Kidney epithelial cell (primary cell): ENCODE measurements around the gene TNFRSF8. TPM values are rescaled to one million over a fixed set of nuclear protein-coding genes. Genes with fewer than 3 reads are reported as not detected.
A peak's percentile ranks its signal among the peaks of the same experiment; 100 is the strongest.
"Not testable (repeated sequence)": the region's sequence is repeated elsewhere in the genome, so short reads cannot be mapped to it uniquely, and the experiment has no call there.

ENCODE experiments used
- DNase-seq: peaks from one replicate; pipeline ENCODE4 v3.0.0-alpha.2; 2010; ENCODE audit warnings: low read depth
- H3K27me3 ChIP-seq: 2 replicates; pipeline ENCODE4 v1.6.0; 2011; ENCODE audit warnings: low read length; ENCODE audit not compliant: control insufficient read depth, insufficient read depth
- H3K36me3 ChIP-seq: 2 replicates; pipeline ENCODE4 v1.5.1; 2011; ENCODE audit warnings: low read length; ENCODE audit not compliant: control insufficient read depth, insufficient read depth
- H3K4me3 ChIP-seq: 2 replicates; pipeline ENCODE4 v1.5.1; 2011; ENCODE audit warnings: low read depth, mild to moderate bottlenecking, control low read depth, low read length
- total RNA-seq: library from RNA; depleted of rRNA; stranded (reverse); fragments of >200 nt; gene quantifications from 2 replicates; pipeline ENCODE4 v1.2.3, GENCODE V29; 2015
- TF ChIP-seq, protein P1 (sequence below): IDR thresholded peaks from 2 replicates; pipeline ENCODE4 v1.5.1; 2011; ENCODE audit warnings: mild to moderate bottlenecking, moderate library complexity, low read length, control low read depth, inconsistent platforms; ENCODE audit not compliant: insufficient read depth, poor library complexity, severe bottlenecking

The TNFRSF8 gene
- total RNA-seq, 1 donor from 2014 or later = 0.21 TPM

DNA sequence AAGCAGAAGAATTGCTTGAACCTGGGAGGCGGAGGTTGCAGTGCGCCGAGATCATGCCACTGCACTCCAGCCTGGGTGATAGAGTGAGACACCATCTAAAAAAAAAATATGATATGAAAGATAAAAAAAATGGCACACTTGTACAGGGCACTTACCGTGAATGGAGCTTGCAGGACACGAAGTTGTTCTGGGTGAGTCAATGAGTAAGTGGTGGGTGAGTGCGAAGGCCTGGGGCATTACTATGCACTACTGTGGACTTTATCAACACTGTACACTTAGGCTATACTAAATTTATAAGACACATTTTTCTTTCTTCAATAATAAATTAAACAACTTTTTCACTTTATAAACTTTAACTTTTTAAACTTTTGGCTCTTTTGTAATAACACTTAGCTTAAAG lies 37.0 kb downstream of the TNFRSF8 start:
- peaks cover 13% of the 10 kb centered on the region for H3K27me3 ChIP-seq
- no peak overlapping the region for H3K4me3 ChIP-seq
- TF ChIP-seq, protein P1, sequence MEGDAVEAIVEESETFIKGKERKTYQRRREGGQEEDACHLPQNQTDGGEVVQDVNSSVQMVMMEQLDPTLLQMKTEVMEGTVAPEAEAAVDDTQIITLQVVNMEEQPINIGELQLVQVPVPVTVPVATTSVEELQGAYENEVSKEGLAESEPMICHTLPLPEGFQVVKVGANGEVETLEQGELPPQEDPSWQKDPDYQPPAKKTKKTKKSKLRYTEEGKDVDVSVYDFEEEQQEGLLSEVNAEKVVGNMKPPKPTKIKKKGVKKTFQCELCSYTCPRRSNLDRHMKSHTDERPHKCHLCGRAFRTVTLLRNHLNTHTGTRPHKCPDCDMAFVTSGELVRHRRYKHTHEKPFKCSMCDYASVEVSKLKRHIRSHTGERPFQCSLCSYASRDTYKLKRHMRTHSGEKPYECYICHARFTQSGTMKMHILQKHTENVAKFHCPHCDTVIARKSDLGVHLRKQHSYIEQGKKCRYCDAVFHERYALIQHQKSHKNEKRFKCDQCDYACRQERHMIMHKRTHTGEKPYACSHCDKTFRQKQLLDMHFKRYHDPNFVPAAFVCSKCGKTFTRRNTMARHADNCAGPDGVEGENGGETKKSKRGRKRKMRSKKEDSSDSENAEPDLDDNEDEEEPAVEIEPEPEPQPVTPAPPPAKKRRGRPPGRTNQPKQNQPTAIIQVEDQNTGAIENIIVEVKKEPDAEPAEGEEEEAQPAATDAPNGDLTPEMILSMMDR = no peak
- DNase-seq = no peak
- H3K36me3 ChIP-seq = no peaks in the 10 kb centered on the region

DNA sequence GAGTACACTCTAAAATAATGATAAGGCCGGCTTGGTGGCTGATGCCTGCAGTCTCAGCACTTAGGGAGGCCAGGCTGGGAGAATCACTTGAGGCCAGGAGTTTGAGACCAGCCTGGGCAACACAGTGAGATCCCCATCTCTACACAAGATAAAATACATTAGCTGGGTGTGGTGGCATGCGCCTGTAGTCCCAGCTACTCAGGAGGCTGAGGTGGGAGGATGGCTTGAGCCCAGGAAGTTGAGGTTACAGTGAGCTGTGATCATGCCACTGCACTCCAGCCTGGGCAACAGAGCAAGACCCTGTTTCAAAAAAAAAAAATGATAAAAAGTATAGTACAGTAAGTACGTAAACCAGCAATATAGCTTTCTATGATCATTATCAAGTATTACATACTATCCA lies 38.0 kb downstream of the TNFRSF8 start:
- DNase-seq, H3K36me3 ChIP-seq, H3K4me3 ChIP-seq: not testable (repeated sequence)
- peaks cover 13% of the 10 kb centered on the region for H3K27me3 ChIP-seq

DNA sequence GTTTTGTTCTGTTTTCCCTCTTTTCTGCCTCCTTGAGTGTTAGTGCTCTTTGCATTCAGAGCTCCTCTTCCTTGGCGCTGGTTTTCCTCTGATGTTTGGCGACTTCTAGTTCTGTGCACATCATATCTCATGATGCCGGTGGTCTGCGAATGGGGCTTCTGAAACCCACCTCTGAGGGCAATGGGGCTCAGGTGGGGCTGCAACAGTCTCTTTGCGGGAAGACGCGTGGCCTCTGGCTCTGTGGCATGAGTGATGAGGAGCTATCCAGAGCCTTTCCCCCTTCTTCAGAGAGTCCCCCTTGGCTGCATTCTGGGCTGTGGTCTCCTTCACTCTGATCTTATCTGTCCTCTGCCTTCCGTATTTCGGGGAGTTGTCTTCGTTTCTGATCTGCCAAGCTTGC lies 39.0 kb downstream of the TNFRSF8 start:
- no peak overlapping the region for H3K4me3 ChIP-seq
- H3K27me3 ChIP-seq = peaks cover 13% of the 10 kb centered on the region
- DNase-seq = no peak
- no peaks in the 10 kb centered on the region for H3K36me3 ChIP-seq
- TF ChIP-seq, protein P1 = no peak

DNA sequence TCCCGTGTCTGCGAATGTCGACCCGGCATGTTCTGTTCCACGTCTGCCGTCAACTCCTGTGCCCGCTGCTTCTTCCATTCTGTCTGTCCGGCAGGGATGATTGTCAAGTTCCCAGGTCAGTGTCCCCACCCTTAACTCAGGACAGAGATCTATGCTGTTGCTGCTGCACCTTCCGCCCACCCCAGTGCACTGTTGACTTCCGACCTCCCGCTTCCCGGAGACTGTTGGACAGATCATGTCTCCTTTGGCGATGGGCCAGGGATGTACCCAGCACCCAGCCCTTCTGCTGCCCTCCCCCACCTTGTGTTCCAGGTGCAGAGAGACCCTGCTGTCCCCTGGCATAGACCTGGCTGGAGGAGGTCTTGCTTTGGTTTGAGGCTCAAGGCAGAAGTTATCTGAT lies 41.3 kb downstream of the TNFRSF8 start:
- Histone ChIP-seq H3K36me3 (no peaks in the 10 kb centered on the region), H3K4me3 (no peak overlapping the region), H3K27me3 (peaks cover 13% of the 10 kb centered on the region)
- no peak for DNase-seq
- TF ChIP-seq, protein P1 = no peak

DNA sequence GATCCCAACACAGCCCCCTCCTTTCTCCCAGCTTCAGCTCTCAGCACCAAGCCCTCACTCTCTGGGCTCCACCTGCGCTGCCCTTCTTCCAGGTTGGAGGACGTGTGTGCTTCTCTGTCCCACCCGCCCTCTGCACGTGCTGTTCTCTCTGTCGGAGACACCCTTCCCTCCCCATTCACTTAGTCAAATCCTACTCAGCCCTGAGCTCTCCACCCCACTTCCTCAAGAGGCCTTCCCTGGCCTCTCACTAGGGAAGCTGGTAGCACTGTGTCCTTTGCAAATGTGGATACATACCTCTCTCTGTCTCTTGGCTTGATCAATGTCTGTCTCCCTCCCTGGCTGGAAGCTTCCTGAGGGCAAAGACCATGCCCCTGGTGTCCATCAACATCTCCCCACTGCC lies 43.0 kb downstream of the TNFRSF8 start:
- TF ChIP-seq, protein P1 = no peak
- DNase-seq = no peak
- Histone ChIP-seq H3K27me3 (peaks cover 13% of the 10 kb centered on the region), H3K36me3 (no peaks in the 10 kb centered on the region), H3K4me3 (no peak overlapping the region)

DNA sequence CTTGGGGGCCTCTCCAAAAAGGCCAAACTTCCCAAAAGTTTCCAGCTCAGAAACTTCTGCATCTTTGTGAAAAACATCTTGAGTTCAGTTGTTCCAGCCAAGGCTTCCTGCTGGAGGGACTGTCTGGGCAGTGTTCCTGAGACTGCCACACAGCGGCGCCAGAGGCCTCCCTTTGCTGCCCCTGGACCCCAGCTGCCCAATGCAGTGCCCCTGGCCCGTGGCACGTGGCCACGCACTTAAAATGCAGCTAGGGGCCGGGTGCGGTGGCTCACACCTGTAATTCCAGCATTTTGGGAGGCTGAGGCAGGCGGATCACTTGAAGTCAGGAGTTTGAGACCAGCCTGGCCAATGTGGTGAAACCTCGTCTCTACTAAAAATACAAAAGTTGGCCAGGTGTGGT lies 43.8 kb downstream of the TNFRSF8 start:
- not testable (repeated sequence) for H3K4me3 ChIP-seq, DNase-seq, H3K36me3 ChIP-seq
- TF ChIP-seq, protein P1 = peak; percentile 29
- peaks cover 13% of the 10 kb centered on the region for H3K27me3 ChIP-seq
